ENCODE measurements around the gene BRWD1. TPM values are rescaled to one million over a fixed set of nuclear protein-coding genes. Genes with fewer than 3 reads are reported as not detected.

BRWD1 gene
- total RNA-seq, 3 donors from 2014 or later: 40.6 to 58.6 (median 52.5) TPM

- no peak for ATAC-seq
- Histone ChIP-seq H3K9me3 (no peaks in the 10 kb centered on the region), H3K36me3 (ENCODE audit: low read depth) (no peaks in the 10 kb centered on the region), H3K4me3 (no peak overlapping the region), H3K4me1 (ENCODE audit: low read depth) (peaks cover 23% of the 10 kb centered on the region)
- TF ChIP-seq CTCF (IDR thresholded peaks at IDR 0.05): no peak
- no peak for DNase-seq
- intact Hi-C loops (cut with DNase I, micrococcal nuclease): no loop called here
These were observed 32.8 kb upstream of the BRWD1 start for GRCh38 chr21:39346206-39346605.

GRCh38 chr21:39345440-39345839 is 32.0 kb upstream of the BRWD1 start:
- no peak for DNase-seq
- H3K36me3 ChIP-seq (ENCODE audit: low read depth): no peaks in the 10 kb centered on the region
- peaks cover 23% of the 10 kb centered on the region for H3K4me1 ChIP-seq (ENCODE audit: low read depth)
- intact Hi-C loops (cut with DNase I, micrococcal nuclease): no loop called here
- TF ChIP-seq CTCF (IDR thresholded peaks at IDR 0.05): no peak
- H3K9me3 ChIP-seq: no peaks in the 10 kb centered on the region
- no peak for ATAC-seq
- no peak overlapping the region for H3K4me3 ChIP-seq

- intact Hi-C loops (cut with DNase I, micrococcal nuclease): no loop called here
- H3K4me3 ChIP-seq: no peak overlapping the region
- H3K9me3 ChIP-seq: no peaks in the 10 kb centered on the region
- TF ChIP-seq CTCF (IDR thresholded peaks at IDR 0.05): no peak
- no peaks in the 10 kb centered on the region for H3K36me3 ChIP-seq (ENCODE audit: low read depth)
- DNase-seq (no peak), ATAC-seq (no peak)
- peaks cover 23% of the 10 kb centered on the region for H3K4me1 ChIP-seq (ENCODE audit: low read depth)
These were observed 31.4 kb upstream of the BRWD1 start for GRCh38 chr21:39344848-39345247.

GRCh38 chr21:39341249-39341923 is 28.0 kb upstream of the BRWD1 start:
- no peak for ATAC-seq
- no peak for TF ChIP-seq CTCF (IDR thresholded peaks at IDR 0.05)
- Histone ChIP-seq H3K4me1 (ENCODE audit: low read depth) (peaks cover 9% of the 10 kb centered on the region), H3K36me3 (ENCODE audit: low read depth) (no peaks in the 10 kb centered on the region), H3K9me3 (no peaks in the 10 kb centered on the region), H3K4me3 (no peak overlapping the region)
- DNase-seq: no peak
- intact Hi-C loops (cut with DNase I, micrococcal nuclease): no loop called here

- peaks cover 3% of the 10 kb centered on the region for H3K4me1 ChIP-seq (ENCODE audit: low read depth)
These were observed 27.3 kb upstream of the BRWD1 start for GRCh38 chr21:39340687-39341086.

More at GRCh38 chr21:39340687-39341086, 27.3 kb upstream of the BRWD1 start:
- intact Hi-C loops (cut with DNase I, micrococcal nuclease): no loop called here
- TF ChIP-seq CTCF (IDR thresholded peaks at IDR 0.05): no peak
- H3K9me3 ChIP-seq: no peaks in the 10 kb centered on the region
- DNase-seq (no peak), ATAC-seq (no peak)
- no peaks in the 10 kb centered on the region for H3K36me3 ChIP-seq (ENCODE audit: low read depth)
- no peak overlapping the region for H3K4me3 ChIP-seq
